HepG2 (cell line): ENCODE results near the gene PRDM12. TPM values are rescaled to one million over a fixed set of nuclear protein-coding genes. Genes with fewer than 3 reads are reported as not detected.

ENCODE experiments used
- ATAC-seq: fragments of 200-7000 bp; cut with Tn5 transposase; 3 replicates; pipeline ENCODE4 v1.9.1; 2020; ENCODE audit warnings: mild to moderate bottlenecking, moderate library complexity
- BruUV-seq: library from RNA; stranded (reverse); fragments of 400-500 nt; replicated peaks from 2 replicates; lab custom pipeline; 2021; lab: Mats Ljungman, UMichigan
- CTCF ChIA-PET: fragments of 300-600 bp; formaldehyde crosslinking; extraction: SDS; loops from one replicate; lab custom pipeline; 2021; ENCODE audit warnings: low total read pairs, inconsistent platforms, low intra/inter-chr PET ratio; lab: Yijun Ruan, JAX
- POLR2A ChIA-PET: fragments of 350-600 bp; sonication (Branson Sonifier 250); formaldehyde crosslinking; loops from one replicate; lab custom pipeline; 2020; ENCODE audit warnings: antibody characterized with exemption, inconsistent platforms; lab: Yijun Ruan, JAX
- DNase-seq: peaks from one replicate; pipeline ENCODE4 v3.0.0-alpha.2; 2015; ENCODE audit warnings: low spot score
- FAIRE-seq: peaks from 3 replicates; lab custom pipeline; 2011; peaks lifted over from hg19 to GRCh38; lab: Jason Lieb, UNC
- H2AFZ ChIP-seq: one replicate; pipeline ENCODE4 v1.6.1; 2011; ENCODE audit warnings: low read length, inconsistent platforms
- H3K27ac ChIP-seq: fragments of 300-600 bp; 3 replicates; pipeline ENCODE4 v1.8.0; 2011; ENCODE audit warnings: mixed run types, mild to moderate bottlenecking, mixed read lengths, low read length, inconsistent platforms; ENCODE audit not compliant: insufficient read depth; ENCODE audit errors: extremely low read length
- H3K27me3 ChIP-seq, 2 experiments: fragments of 200-600 bp in 1 of 2; 2 replicates in 1 of 2; 3 replicates in 1 of 2; pipeline versions ENCODE4 v1.6.0 to v1.8.0; 2011; ENCODE audit warnings: low read length in 2 of 2, mild to moderate bottlenecking in 2 of 2, moderate library complexity in 2 of 2, inconsistent platforms in 1 of 2; ENCODE audit not compliant: insufficient read depth in 2 of 2, control insufficient read depth in 1 of 2
- H3K36me3 ChIP-seq, 2 experiments: fragments of 200-600 bp in 1 of 2; replicated peaks in 1 of 2; 2 replicates in 1 of 2; 3 replicates in 1 of 2; pipeline versions ENCODE4 v1.5.1 to v1.8.0; 2011; ENCODE audit warnings: low read length in 2 of 2, inconsistent platforms in 1 of 2; ENCODE audit not compliant: insufficient read depth in 2 of 2, control insufficient read depth in 1 of 2
- H3K4me1 ChIP-seq: 2 replicates; pipeline ENCODE4 v1.5.1; 2012; ENCODE audit warnings: low read length, inconsistent platforms; ENCODE audit not compliant: insufficient read depth
- H3K4me2 ChIP-seq: 2 replicates; pipeline ENCODE4 v1.6.0; 2011; ENCODE audit warnings: low read depth, low read length, inconsistent platforms
- H3K4me3 ChIP-seq, 3 experiments: fragments of 200-600 bp in 1 of 3; sonication (generic), shearing (Covaris generic) in 1 of 3; replicated peaks in 1 of 3; 2 replicates each; pipeline ENCODE4 v1.5.1; 2011 to 2016; ENCODE audit warnings: low read length in 3 of 3, inconsistent platforms in 2 of 3, low read depth in 2 of 3, mild to moderate bottlenecking in 2 of 3, control low read depth in 1 of 3, mixed read lengths in 1 of 3; ENCODE audit not compliant: insufficient read depth in 1 of 3
- H3K79me2 ChIP-seq: one replicate; pipeline ENCODE4 v1.6.1; 2011; ENCODE audit warnings: low read length, inconsistent platforms; ENCODE audit not compliant: insufficient read depth
- H3K9ac ChIP-seq: 2 replicates; pipeline ENCODE4 v1.6.0; 2011; ENCODE audit warnings: mild to moderate bottlenecking, low read depth, low read length, inconsistent platforms; ENCODE audit not compliant: insufficient read depth
- H3K9me3 ChIP-seq: 2 replicates; pipeline ENCODE4 v1.5.1; 2012; ENCODE audit warnings: mild to moderate bottlenecking, low read length
- H4K20me1 ChIP-seq: 2 replicates; pipeline ENCODE4 v1.6.0; 2011; ENCODE audit warnings: inconsistent platforms, mild to moderate bottlenecking, low read length, moderate library complexity; ENCODE audit not compliant: insufficient read depth
- ARID4A ChIP-seq: sonication (generic); formaldehyde crosslinking; IDR thresholded peaks from 2 replicates; pipeline ENCODE4 v1.5.0; 2020; ENCODE audit warnings: mild to moderate bottlenecking, missing genetic modification reagents, borderline replicate concordance
- LCORL ChIP-seq, 2 experiments: fragments of 450-650 bp in 1 of 2; sonication (generic) in 1 of 2; formaldehyde crosslinking in 1 of 2; IDR thresholded peaks; 2 replicates each; pipeline versions ENCODE4 v1.5.0 to v1.6.1; 2017 to 2020; ENCODE audit warnings: antibody characterized with exemption in 1 of 2, missing genetic modification reagents in 1 of 2
- MAZ ChIP-seq, 2 experiments: sonication (generic) in 1 of 2; formaldehyde crosslinking in 1 of 2; IDR thresholded peaks; 2 replicates each; pipeline versions ENCODE4 v1.5.0 to v1.6.1; 2012 to 2020; ENCODE audit warnings: low read depth in 2 of 2, mild to moderate bottlenecking in 2 of 2, borderline replicate concordance in 1 of 2, improper control_type of control experiment in 1 of 2, low read length in 1 of 2, missing genetic modification reagents in 1 of 2, moderate library complexity in 1 of 2
- MYPOP ChIP-seq: sonication (generic); formaldehyde crosslinking; IDR thresholded peaks from 2 replicates; pipeline ENCODE4 v1.8.1; 2023; ENCODE audit warnings: mild to moderate bottlenecking, moderate library complexity, missing genetic modification reagents
- PHF8 ChIP-seq: sonication (generic); formaldehyde crosslinking; IDR thresholded peaks from 2 replicates; pipeline ENCODE4 v1.5.0; 2020; ENCODE audit warnings: missing genetic modification reagents
- ZNF275 ChIP-seq: sonication (generic); formaldehyde crosslinking; IDR thresholded peaks from 2 replicates; pipeline ENCODE4 v1.8.0; 2022; ENCODE audit warnings: missing genetic modification reagents, mild to moderate bottlenecking, inconsistent platforms, borderline replicate concordance
- ZNF543 ChIP-seq: sonication (generic); formaldehyde crosslinking; IDR thresholded peaks from 2 replicates; pipeline ENCODE4 v1.4.0; 2020; ENCODE audit warnings: mild to moderate bottlenecking, missing genetic modification reagents
- ZNF597 ChIP-seq: sonication (generic); formaldehyde crosslinking; IDR thresholded peaks from 2 replicates; pipeline ENCODE4 v1.5.0; 2020; ENCODE audit warnings: missing genetic modification reagents
- WGBS: methylation state at CpG from one replicate; pipeline ENCODE4 v1.1.6; 2017; ENCODE audit warnings: low lambda C conversion rate; 5-methylcytosine and 5-hydroxymethylcytosine counted together
- in situ Hi-C: cut with HindIII; loops from 2 replicates; pipeline ENCODE4 v1.10.0; 2017; ENCODE audit warnings: low pct_unique_long_range_greater_than_20kb; ENCODE audit not compliant: extremely low pct_ligation_motif_present
- intact Hi-C: fragments of 100-400 bp; cut with micrococcal nuclease; formaldehyde crosslinking; loops from one replicate; pipeline ENCODE4 v1.10.0; 2022; ENCODE audit not compliant: unreplicated experiment
- polyA plus RNA-seq, 8 experiments: library from polyadenylated mRNA; depleted of rRNA in 3 of 8; stranded (reverse) in 7 of 8; unstranded in 1 of 8; fragments of >200 nt; fragmentation: Illumina TruSeq in 4 of 8; extraction: Trizol in 4 of 8; gene quantifications; 2 replicates each; pipeline versions ENCODE4 v1.2.1 to v1.2.3, GENCODE V29; 2011 to 2016; ENCODE audit warnings: low read depth in 4 of 8, missing spikeins in 1 of 8, mixed read lengths in 1 of 8; ENCODE audit not compliant: insufficient read depth in 1 of 8
- total RNA-seq, 5 experiments: library from RNA; depleted of rRNA; stranded (reverse); fragments of >200 nt; fragmentation: Illumina TruSeq; extraction: Trizol; gene quantifications; 2 replicates each; pipeline ENCODE4 v1.2.3, GENCODE V29; 2016; ENCODE audit warnings: low read depth in 1 of 5

Gene PRDM12
- total and polyA plus RNA-seq, 2 of the 13 experiments (the other 11 are each of a cell fraction or from before 2014, with no cell fraction given), result 0.04 to 0.07 TPM

- no peak for TF ChIP-seq ZNF543 (CRISPR knock-in tag)
- no peak for TF ChIP-seq ZNF597 (CRISPR knock-in tag)
- no peak for TF ChIP-seq MAZ (IDR thresholded peaks at IDR 0.05; ENCODE audit: borderline replicate concordance, low read depth, low read length)
- peak; percentile 21; the same call in 1 of the 2 replicates for TF ChIP-seq MAZ (CRISPR knock-in tag; IDR thresholded peaks at IDR 0.05; ENCODE audit: low read depth)
- TF ChIP-seq MYPOP (CRISPR knock-in tag), result no peak
- TF ChIP-seq PHF8 (CRISPR knock-in tag), result peak; percentile 8
Measured at GRCh38 chr9:130681769-130682420, 17.5 kb downstream of the PRDM12 start (continued).

GRCh38 chr9:130682421-130683121, 18.2 kb downstream of the PRDM12 start:
- WGBS, result 2% methylated on average over 19 of the region's 22 CpGs
- Histone ChIP-seq H4K20me1 (no peaks in the 10 kb centered on the region), H3K79me2 (no peaks in the 10 kb centered on the region), H3K27ac (no peak overlapping the region), H3K4me2 (peak overlapping the region; percentile 100), H2AFZ (no peak overlapping the region), H3K9me3 (peaks cover 8% of the 10 kb centered on the region), H3K4me1 (peaks cover 22% of the 10 kb centered on the region), H3K36me3 (no peaks in the 10 kb centered on the region), H3K27me3 (peaks cover 2 to 19% of the 10 kb centered on the region in 2 experiments; a peak in 3 of 5 replicates), H3K9ac (peak overlapping the region; percentile 46; the same call in 1 of the 2 replicates), H3K4me3 (peak overlapping the region; percentile 55 to 76 (median 62))
- FAIRE-seq, result peak; percentile 43
- POLR2A ChIA-PET, result interaction anchor here (1.0 to 2.3 kb wide), 8 partner anchors 8 to 237 kb away, joined by 3 to 8 read pairs (median 4); partner anchors contain the start of gene EXOSC2
- intact Hi-C loops, result loop anchor here (1.0 to 10.0 kb wide), 2 partner anchors 88 to 221 kb away; no protein-coding TSS in a partner anchor
- DNase-seq, result peak; percentile 62
- CTCF ChIA-PET, result interaction anchor here (1.1 to 2.0 kb wide), 2 partner anchors 202 to 221 kb away, joined by 4 to 40 read pairs; no protein-coding TSS in a partner anchor
- BruUV-seq, result TSS peak; percentile 54
- in situ Hi-C loops, result loop anchor here (5.0 kb wide), 1 partner anchor 230 kb away; no protein-coding TSS in a partner anchor
- peak; percentile 77 for ATAC-seq
- TF ChIP-seq LCORL (IDR thresholded peaks at IDR 0.05), result no peak
- no peak; the same call in 1 of the 2 replicates for TF ChIP-seq LCORL (CRISPR knock-in tag; IDR thresholded peaks at IDR 0.05)
- no peak for TF ChIP-seq ZNF275 (CRISPR knock-in tag)
- TF ChIP-seq ARID4A (CRISPR knock-in tag), result 0 out of 2 replicates have a peak, but pooled peaks have one; percentile 16
